GM08714 (cell line): ENCODE measurements around the gene STRBP.
A peak's percentile ranks its signal among the peaks of the same experiment; 100 is the strongest.
"Not testable (repeated sequence)": the region's sequence is repeated elsewhere in the genome, so short reads cannot be mapped to it uniquely, and the experiment has no call there.

Experiments
- H3K4me3 ChIP-seq: fragments of 200-500 bp; sonication (Bioruptor generic); 2 replicates; pipeline ENCODE4 v1.5.1; 2014; ENCODE audit warnings: mild to moderate bottlenecking, low read length, inconsistent platforms
- ZNF274 ChIP-seq: IDR thresholded peaks from 2 replicates; pipeline ENCODE4 v1.6.1; 2012; ENCODE audit warnings: mild to moderate bottlenecking, low read depth, low read length

Gene STRBP

DNA sequence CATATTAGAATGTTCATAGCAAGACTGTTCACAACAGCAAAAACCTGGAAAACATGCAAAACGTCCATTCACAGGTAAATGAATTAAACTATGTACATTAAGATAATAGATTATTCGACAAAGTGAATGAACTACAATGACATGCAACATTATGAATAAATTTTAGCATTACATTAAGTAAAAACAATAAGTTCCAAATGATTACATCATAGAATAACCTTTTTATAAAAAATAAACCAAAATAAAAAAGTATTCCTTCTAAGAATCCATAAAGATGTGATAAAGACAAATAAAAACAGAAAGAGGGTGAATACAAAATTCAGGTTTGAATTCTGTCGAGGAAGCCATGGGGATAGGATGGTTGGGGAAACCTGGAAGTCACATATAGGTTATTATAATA, 57.3 kb downstream of the STRBP start:
- H3K4me3 ChIP-seq, result no peak overlapping the region
- no peak for TF ChIP-seq ZNF274

DNA sequence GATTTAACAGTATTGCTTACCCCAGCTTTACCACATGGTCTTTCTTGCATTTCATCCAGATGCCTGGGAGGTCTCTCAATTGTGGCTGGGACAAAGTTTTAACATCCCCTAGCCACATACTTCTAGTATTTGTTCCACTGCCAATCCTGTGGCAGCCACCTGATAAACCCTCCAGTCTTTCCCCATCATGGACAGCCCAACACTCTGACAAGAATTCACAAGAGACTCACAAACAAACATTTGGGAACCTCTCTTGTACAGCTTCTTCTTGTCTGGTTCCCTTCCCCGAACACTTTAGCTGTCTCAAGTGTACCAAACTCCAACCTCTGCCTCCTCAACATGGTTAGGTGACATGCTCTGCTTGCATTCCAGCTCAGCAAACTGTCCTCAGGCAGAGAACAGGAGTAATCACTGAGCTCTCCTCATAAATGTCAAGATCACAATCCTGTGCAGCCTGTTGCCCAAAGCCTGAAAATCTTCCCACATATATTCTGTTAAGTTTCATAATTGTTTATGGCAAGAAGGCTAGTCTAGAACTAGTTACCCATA, 59.7 kb downstream of the STRBP start:
- no peak overlapping the region for H3K4me3 ChIP-seq
- no peak for TF ChIP-seq ZNF274

DNA sequence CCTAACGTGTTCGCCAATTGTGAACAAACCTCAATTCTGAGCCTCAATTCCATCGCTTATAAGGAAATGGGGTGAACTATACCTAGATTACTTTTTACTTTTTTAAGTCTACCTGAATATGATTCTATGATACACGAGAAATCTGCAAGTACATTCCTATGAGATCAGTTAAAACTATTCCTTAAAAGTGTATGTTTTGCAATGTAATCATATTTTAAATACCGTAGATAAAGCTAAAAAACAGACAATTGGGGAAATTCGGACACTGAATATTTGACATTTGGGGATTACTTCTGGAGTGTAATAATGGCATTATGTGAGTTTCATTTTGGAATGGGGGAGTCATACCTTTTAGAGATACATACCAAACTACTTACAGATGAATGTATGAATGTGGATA, 62.3 kb downstream of the STRBP start:
- TF ChIP-seq ZNF274, result no peak
- no peak overlapping the region for H3K4me3 ChIP-seq

DNA sequence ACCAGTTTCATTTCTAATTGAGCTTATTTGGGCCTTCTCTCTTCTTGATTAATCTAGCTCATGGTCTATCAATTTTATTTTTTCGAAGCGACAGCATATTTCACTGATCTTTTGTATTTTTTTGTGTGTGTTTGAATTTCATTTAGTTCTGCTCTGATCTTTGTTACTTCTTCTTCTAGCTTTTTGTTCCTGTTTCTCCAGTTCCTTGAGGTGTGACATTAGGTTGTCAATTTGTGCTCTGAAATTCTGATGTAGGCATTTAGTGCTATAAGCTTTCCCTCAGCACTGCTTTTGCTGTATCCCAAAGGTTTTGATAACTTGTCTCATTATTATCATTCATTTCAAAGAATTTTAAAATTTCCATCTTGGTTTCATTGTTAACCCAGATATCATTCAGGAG, 67.3 kb downstream of the STRBP start:
- H3K4me3 ChIP-seq, result no peak overlapping the region
- TF ChIP-seq ZNF274, result no peak

DNA sequence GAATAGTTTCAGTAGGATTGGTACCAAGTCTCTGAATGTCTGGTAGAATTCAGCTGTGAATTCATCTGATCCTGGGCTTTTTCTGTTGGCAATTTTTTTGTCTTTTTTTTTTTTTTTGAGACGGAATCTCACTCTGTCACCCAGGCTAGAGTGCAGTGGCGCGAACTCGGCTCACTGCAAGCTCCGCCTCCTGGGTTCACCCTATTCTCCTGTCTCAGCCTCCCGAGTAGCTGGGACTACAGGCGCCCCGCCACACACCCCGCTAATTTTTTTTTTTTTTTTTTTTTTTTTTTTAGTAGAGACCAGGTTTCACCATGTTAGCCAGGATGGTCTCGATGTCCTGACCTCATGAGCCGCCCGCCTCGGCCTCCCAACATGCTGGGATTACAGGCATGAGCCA, 67.9 kb downstream of the STRBP start:
- not testable (repeated sequence) for H3K4me3 ChIP-seq

DNA sequence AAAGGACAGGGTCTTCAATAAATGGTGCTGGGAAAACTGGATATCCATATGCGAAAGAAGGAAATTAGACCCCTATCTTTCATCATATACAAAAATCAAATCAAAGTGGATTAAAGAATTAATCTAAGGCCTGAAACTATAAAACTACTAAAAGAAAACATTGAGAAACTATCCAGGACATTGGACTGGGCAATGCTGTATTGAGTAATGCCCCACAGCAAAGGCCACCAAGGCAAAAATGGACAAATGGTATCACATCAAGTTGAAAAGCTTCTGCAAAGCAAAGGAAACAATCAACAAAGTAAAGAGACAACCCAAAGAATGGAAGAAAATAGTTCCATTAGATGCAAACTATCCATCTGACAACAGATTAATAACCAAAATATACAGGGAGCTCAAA, 72.3 kb downstream of the STRBP start:
- no peak for TF ChIP-seq ZNF274
- H3K4me3 ChIP-seq, result no peak overlapping the region

DNA sequence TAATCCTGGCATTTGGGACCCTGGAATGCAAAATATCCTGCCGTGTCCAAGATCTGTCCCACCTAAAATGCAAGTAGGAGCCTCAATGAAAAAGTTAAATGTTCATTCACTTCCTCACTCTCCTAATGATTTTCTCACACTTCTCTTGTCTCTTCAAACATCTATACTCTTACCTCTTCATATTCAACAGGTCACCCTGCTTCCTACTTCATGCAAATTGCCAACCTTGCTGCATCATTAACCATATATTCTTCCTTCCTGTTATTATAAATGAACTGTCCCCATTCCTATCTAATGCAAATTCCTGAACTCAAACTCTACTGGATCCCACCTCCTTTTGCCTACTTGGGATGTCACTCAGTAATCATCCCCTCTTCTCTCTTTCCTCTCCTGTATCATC, 74.4 kb downstream of the STRBP start:
- TF ChIP-seq ZNF274, result no peak
- H3K4me3 ChIP-seq, result no peak overlapping the region

DNA sequence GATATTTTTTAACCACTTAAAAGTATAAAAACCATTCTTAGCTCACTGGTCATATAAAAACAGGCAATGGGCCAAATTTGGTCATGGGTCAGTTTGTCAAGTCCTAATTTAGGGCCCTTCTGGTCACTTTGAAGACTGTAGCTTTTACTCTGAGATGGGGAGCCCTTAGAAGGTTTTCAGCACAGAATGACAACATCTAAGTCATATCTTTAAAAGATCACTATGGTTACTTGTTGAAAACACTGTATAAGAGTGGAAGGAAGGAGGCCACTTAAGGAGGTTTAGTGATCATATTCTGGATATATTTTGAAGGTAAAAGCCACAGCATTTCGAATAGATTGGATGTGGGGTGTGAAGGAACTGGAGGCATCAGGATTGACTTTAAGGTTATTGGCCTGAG, 76.7 kb downstream of the STRBP start:
- no peak for TF ChIP-seq ZNF274
- H3K4me3 ChIP-seq, result no peak overlapping the region

DNA sequence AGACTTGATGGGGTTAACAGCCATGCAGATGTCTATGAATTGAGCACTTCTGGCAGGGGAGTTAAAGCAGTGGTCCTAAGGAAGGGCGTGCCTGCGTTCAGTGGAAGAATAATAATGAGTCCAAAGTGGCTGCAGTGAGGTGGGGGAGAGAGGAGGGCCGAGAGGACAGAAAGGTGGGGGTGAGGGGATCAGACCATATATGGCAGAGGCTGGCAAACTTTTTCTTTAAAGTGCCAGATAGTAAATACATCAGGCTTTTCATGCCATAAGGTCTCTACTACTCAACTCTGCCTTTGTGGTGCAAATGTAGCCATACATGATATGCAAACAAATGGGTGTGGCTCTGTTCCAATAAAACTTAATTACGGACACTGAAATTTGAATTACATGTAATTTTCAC, 77.1 kb downstream of the STRBP start:
- no peak for TF ChIP-seq ZNF274
- H3K4me3 ChIP-seq, result no peak overlapping the region

DNA sequence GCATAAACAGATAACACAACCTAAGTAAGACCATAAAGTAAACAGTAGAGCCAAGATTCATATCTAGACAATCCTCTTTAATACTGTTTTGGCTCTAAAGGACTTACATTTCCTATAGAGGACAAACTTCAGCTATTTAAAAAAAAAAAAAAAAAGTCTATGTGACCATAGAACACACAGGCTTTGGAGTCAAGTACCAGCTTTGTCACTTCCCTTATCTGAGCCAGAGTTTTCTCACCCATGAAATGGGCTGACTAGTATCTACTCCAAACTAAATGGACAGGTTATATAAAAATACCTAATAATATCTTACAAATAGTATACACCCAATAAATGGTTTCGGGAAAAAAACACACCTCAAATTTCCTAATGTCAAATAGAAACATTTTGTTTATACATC, 81.3 kb downstream of the STRBP start:
- TF ChIP-seq ZNF274, result no peak

DNA sequence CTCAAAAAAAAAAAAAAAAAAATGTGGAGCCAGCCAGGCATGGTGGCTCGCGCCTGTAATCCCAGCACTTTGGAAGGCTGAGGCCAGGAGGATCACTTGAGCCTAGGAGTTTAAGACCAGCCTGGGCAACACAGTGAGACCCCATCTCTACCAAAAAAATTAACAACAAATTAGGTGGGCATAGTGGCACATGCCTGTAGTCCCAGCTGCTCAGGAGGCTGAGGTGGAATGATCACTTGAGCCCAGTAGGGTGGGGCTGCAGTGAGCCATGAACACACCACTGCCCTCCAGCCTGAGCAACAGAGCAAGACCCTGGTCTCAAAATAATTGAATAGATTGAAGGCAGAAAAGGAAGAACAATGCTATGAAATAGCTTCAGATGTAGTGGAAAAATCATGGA, 82.4 kb downstream of the STRBP start:
- H3K4me3 ChIP-seq, result not testable (repeated sequence)

More for the DNA sequence above, 81.3 kb downstream of the STRBP start:
- H3K4me3 ChIP-seq, result no peak overlapping the region

DNA sequence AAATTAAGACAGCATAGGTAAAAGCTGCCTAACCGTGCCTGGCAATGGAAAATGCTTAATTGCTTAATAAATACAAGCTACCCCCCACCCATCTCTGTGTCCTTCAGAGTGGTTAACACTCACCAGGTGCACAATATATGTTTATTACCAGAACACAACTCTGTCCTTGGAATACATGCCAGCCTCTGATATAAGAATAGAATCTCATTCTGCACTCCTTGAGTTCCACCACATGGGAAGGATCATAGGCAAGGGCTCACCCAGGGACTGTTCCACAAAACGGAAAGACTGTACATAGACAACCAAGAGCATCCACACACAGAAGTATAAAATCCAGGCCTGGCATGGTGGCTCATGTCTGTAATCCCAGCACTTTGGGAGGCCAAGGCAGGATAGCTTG, 91.4 kb downstream of the STRBP start:
- no peak overlapping the region for H3K4me3 ChIP-seq
- no peak for TF ChIP-seq ZNF274

DNA sequence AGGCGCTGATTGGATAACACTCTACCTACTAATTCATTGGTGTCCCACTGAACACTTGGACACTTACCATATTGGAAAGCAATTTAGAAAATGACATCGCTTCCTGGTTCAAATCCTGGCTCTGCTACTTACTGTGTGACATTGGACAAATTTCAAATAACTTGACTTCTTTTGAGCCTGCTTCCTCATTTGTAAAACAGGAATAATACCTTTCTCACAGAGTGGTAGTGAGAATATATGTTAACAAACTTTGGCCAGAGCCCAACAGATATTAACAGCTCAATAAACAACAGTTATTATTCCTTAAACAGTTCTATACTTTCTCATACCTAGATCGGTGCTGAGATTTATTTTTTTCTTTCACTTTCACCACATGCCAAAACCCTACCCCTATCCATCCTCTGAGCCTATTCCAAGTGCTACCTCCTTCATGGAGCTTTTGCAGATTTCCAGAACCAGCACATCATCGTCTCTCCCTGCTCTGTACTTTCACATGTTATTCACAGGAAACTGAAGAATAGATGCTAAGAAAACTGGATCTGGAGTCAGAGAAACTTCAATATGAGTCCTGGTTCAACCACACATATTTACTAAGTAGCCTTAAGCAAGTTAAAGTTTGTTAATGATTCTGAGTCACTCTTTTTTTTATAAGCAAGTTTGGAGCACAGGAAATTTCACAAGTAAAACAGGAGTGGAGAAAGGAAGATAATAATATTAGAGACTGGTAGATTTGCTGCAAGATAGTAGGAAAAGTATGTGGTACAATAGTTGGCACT, 92.3 kb downstream of the STRBP start:
- TF ChIP-seq ZNF274, result no peak
- H3K4me3 ChIP-seq, result peak overlapping the region; percentile 71

DNA sequence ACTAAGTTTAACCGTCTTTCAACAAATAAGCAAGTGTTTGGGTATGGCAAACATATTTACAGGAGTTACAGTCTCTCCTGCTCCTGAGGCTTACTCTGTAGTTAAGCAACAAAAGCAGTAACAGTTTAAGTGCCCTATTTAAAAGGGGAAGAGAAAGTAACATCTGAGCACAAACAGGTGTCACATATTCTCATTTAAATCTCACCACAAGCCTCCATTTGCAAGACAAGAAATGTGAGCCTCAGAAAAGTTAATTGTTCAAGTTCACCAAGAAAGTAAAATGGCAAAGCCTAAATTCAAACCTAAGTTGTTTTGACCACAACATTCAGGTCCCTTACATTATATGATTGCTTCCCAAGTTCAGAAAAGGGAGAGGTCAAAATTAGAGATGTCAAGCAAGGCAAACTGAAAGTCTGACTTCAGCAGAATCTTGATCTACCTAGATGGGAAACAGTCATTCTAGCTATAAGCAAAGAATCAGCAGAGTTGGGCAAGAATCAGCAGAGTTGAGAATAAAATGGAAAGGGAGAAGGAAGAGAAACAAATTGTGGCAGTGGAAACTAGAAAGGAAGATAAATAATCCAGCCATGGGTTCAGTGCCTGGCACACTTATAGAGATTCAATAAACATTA, 93.4 kb downstream of the STRBP start:
- 0 out of 2 replicates have a peak overlapping the region, but pooled peaks have one; percentile 43 for H3K4me3 ChIP-seq
- no peak for TF ChIP-seq ZNF274

DNA sequence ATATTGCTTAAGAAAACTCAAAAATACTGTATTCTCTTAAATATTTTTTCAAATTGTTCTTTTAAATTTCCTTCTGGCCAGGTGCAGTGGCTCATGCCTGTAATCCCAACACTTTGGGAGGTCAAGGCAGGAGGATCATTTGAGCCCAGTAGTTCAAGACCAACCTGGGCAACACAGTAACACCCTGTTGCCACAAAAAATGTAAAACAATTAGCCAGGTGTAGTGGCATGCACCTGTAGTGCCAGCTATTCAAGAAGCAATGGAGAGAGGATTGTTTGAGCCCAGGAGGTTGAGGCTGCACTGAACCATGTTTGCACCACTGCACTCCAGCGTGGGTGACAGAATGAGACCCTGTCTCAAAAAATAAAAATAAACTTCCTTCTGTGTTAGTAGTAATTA, 94.3 kb downstream of the STRBP start:
- TF ChIP-seq ZNF274, result no peak
- H3K4me3 ChIP-seq, result no peak overlapping the region
